Neural progenitor cell (in vitro differentiated cells): ENCODE measurements around the gene PTPRN2. TPM values are rescaled to one million over a fixed set of nuclear protein-coding genes. Genes with fewer than 3 reads are reported as not detected.
"Not testable (repeated sequence)": the region's sequence is repeated elsewhere in the genome, so short reads cannot be mapped to it uniquely, and the experiment has no call there.

Experiments used
- DNase-seq: peaks from one replicate; pipeline ENCODE4 v3.0.0-alpha.2; 2016; ENCODE audit warnings: low spot score
- H2AFZ ChIP-seq: fragments of 200-600 bp; sonication (generic); replicated peaks from 2 replicates; pipeline ENCODE4 v1.6.1; 2016; ENCODE audit warnings: antibody characterized with exemption
- H3F3A ChIP-seq: fragments of 200-600 bp; sonication (generic); 2 replicates; pipeline ENCODE4 v1.6.1; 2016; ENCODE audit warnings: antibody characterized with exemption, low read depth
- H3K27ac ChIP-seq: fragments of 200-600 bp; sonication (generic); 2 replicates; pipeline ENCODE4 v1.5.1; 2016; ENCODE audit warnings: mild to moderate bottlenecking
- H3K27me3 ChIP-seq: fragments of 200-600 bp; sonication (generic); 2 replicates; pipeline ENCODE4 v1.6.1; 2016; ENCODE audit warnings: mild to moderate bottlenecking, moderate library complexity
- H3K36me3 ChIP-seq: fragments of 200-600 bp; sonication (generic); 2 replicates; pipeline ENCODE4 v1.5.1; 2016
- H3K4me1 ChIP-seq: fragments of 200-600 bp; sonication (generic); 2 replicates; pipeline ENCODE4 v1.6.1; 2016; ENCODE audit warnings: mixed run types
- H3K4me2 ChIP-seq: fragments of 200-600 bp; sonication (generic); 2 replicates; pipeline ENCODE4 v1.6.1; 2016
- H3K4me3 ChIP-seq: fragments of 200-600 bp; sonication (generic); 2 replicates; pipeline ENCODE4 v1.5.1; 2016
- H3K79me2 ChIP-seq: fragments of 200-600 bp; sonication (generic); 2 replicates; pipeline ENCODE4 v1.6.1; 2016; ENCODE audit warnings: low read depth
- H3K9ac ChIP-seq: fragments of 200-600 bp; sonication (generic); 2 replicates; pipeline ENCODE4 v1.6.1; 2016
- H3K9me3 ChIP-seq: fragments of 200-600 bp; sonication (generic); 2 replicates; pipeline ENCODE4 v1.5.1; 2016; ENCODE audit warnings: low read depth
- H4K20me1 ChIP-seq: fragments of 200-600 bp; sonication (generic); 2 replicates; pipeline ENCODE4 v1.6.1; 2016; ENCODE audit warnings: low read depth
- H3K27ac Mint-ChIP-seq: 3 replicates; pipeline ENCODE4 v1.8.0; 2021; ENCODE audit warnings: mixed read lengths
- H3K27me3 Mint-ChIP-seq: 2 replicates; pipeline ENCODE4 v1.8.0; 2022; ENCODE audit warnings: low read depth, mild to moderate bottlenecking, inconsistent platforms, moderate library complexity, mixed read lengths; ENCODE audit not compliant: insufficient read depth
- H3K36me3 Mint-ChIP-seq: 3 replicates; pipeline ENCODE4 v1.8.0; 2021; ENCODE audit warnings: mixed read lengths
- H3K4me1 Mint-ChIP-seq: 3 replicates; pipeline ENCODE4 v1.8.0; 2021; ENCODE audit warnings: mixed read lengths
- H3K4me3 Mint-ChIP-seq: 3 replicates; pipeline ENCODE4 v1.8.0; 2021; ENCODE audit warnings: mild to moderate bottlenecking, moderate library complexity, mixed read lengths
- H3K9me3 Mint-ChIP-seq: 3 replicates; pipeline ENCODE4 v1.8.0; 2020; ENCODE audit warnings: mixed read lengths
- CTCF ChIP-seq: fragments of 200-600 bp; sonication (generic); IDR thresholded peaks from 2 replicates; pipeline ENCODE4 v1.5.1; 2017; ENCODE audit warnings: antibody characterized with exemption, mild to moderate bottlenecking
- EZH2 ChIP-seq: fragments of 200-600 bp; sonication (generic); IDR thresholded peaks from 2 replicates; pipeline ENCODE4 v1.6.1; 2017; ENCODE audit warnings: antibody characterized with exemption, mild to moderate bottlenecking, moderate library complexity
- EZH2phosphoT487 ChIP-seq: fragments of 200-600 bp; sonication (generic); IDR thresholded peaks from 2 replicates; pipeline ENCODE4 v1.6.1; 2017; ENCODE audit warnings: antibody characterized with exemption
- total RNA-seq: library from RNA; depleted of rRNA; stranded (reverse); fragments of >200 nt; gene quantifications from 2 replicates; pipeline ENCODE4 v1.2.3, GENCODE V29; 2015; ENCODE audit warnings: low replicate concordance

The PTPRN2 gene
- total RNA-seq, 1 donor from 2014 or later = 3.0 TPM

DNA sequence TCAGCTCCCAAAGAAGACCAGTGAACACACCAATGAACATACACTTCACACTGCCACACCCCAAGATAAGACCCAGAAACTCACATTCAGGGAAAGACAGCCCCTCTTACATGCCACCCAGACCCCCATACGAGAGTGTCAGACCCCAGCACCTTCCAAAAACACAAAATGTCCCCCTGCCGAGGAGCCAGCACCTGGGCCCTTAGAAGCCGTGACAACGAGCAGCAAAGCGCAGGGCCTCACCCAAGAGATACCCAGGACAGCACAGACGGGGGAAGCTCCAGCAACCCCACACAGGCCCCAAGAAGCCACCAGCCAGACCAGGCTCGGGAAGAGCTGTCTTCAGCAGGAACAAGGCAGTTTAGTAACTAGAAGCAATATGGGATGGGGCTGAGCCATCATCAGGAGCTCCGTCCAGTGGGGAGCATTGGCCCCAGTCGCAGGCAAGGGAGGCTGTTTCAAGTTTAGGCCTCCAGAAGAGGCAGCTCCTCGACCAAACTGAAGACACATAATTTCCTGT lies 243.6 kb downstream of the PTPRN2 start:
- Histone ChIP-seq H3F3A (no peaks in the 10 kb centered on the region), H3K4me3 (no peak overlapping the region), H3K4me1 (peaks cover 4% of the 10 kb centered on the region), H4K20me1 (no peaks in the 10 kb centered on the region), H3K27ac (no peak overlapping the region), H3K36me3 (no peaks in the 10 kb centered on the region), H3K9ac (no peak overlapping the region), H3K79me2 (no peaks in the 10 kb centered on the region), H3K27me3 (no peaks in the 10 kb centered on the region), H2AFZ (no peak overlapping the region), H3K4me2 (no peak overlapping the region), H3K9me3 (no peaks in the 10 kb centered on the region)
- TF ChIP-seq CTCF (no peak), EZH2 (no peak), EZH2phosphoT487 (no peak)
- no peaks in the 10 kb centered on the region for H3K36me3 Mint-ChIP-seq
- no peak for DNase-seq
- H3K9me3 Mint-ChIP-seq = peaks cover 30% of the 10 kb centered on the region
- no peak overlapping the region for H3K4me3 Mint-ChIP-seq
- H3K27me3 Mint-ChIP-seq = peaks cover 14% of the 10 kb centered on the region
- peaks cover 5% of the 10 kb centered on the region for H3K4me1 Mint-ChIP-seq
- H3K27ac Mint-ChIP-seq = no peak overlapping the region

GRCh38 chr7:158343526-158343925 lies 244.1 kb downstream of the PTPRN2 start:
- no peak overlapping the region for H3K4me3 Mint-ChIP-seq
- H3K27ac ChIP-seq = no peak overlapping the region
- no peaks in the 10 kb centered on the region for H4K20me1 ChIP-seq
- no peak overlapping the region for H3K4me3 ChIP-seq
- no peaks in the 10 kb centered on the region for H3K27me3 ChIP-seq
- H3K9me3 ChIP-seq = no peaks in the 10 kb centered on the region
- DNase-seq = no peak
- peaks cover 30% of the 10 kb centered on the region for H3K9me3 Mint-ChIP-seq
- no peaks in the 10 kb centered on the region for H3K36me3 ChIP-seq
- H3K79me2 ChIP-seq = no peaks in the 10 kb centered on the region
- no peak overlapping the region for H3K4me2 ChIP-seq
- H3K4me1 Mint-ChIP-seq = peaks cover 5% of the 10 kb centered on the region
- TF ChIP-seq EZH2 (no peak), EZH2phosphoT487 (no peak), CTCF (no peak)
- H3K27me3 Mint-ChIP-seq = peaks cover 14% of the 10 kb centered on the region
- peaks cover 4% of the 10 kb centered on the region for H3K4me1 ChIP-seq
- H3F3A ChIP-seq = no peaks in the 10 kb centered on the region
- H3K27ac Mint-ChIP-seq = no peak overlapping the region
- H2AFZ ChIP-seq = no peak overlapping the region
- no peaks in the 10 kb centered on the region for H3K36me3 Mint-ChIP-seq
- no peak overlapping the region for H3K9ac ChIP-seq

GRCh38 chr7:158341097-158341496 lies 246.5 kb downstream of the PTPRN2 start:
- H3K27ac Mint-ChIP-seq, H3K4me2 ChIP-seq, H3K4me1 ChIP-seq, H3K4me3 ChIP-seq, H3F3A ChIP-seq, H3K79me2 ChIP-seq, H3K27ac ChIP-seq, H3K4me3 Mint-ChIP-seq, H3K27me3 ChIP-seq, H3K36me3 ChIP-seq, H3K4me1 Mint-ChIP-seq, H3K9ac ChIP-seq, DNase-seq, H3K9me3 ChIP-seq, H2AFZ ChIP-seq, H3K36me3 Mint-ChIP-seq, H4K20me1 ChIP-seq: not testable (repeated sequence)
- H3K27me3 Mint-ChIP-seq = peaks cover 18% of the 10 kb centered on the region
- peaks cover 44% of the 10 kb centered on the region for H3K9me3 Mint-ChIP-seq

DNA sequence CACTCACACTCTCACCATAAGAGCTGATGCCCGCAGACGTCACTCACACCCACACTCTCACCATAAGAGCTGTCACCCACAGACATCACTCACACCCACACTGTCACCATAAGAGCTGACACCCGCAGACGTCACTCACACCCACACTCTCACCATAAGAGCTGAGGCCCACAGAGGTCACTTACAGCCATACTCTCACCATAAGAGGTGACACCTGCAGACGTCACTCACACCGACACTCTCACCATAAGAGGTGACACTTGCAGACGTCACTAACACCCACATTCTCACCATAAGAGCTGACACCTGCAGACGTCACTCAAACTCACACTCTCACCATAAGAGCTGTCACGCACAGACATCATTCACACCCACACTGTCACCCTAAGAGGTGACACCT lies 250.7 kb downstream of the PTPRN2 start:
- not testable (repeated sequence) for H2AFZ ChIP-seq, H3K27ac ChIP-seq, H3K4me1 Mint-ChIP-seq, H3K4me2 ChIP-seq, H3K36me3 Mint-ChIP-seq, H3K27me3 ChIP-seq, H3K9me3 ChIP-seq, H3K79me2 ChIP-seq, DNase-seq, H3K36me3 ChIP-seq, H3K9ac ChIP-seq, H3K4me3 ChIP-seq, H3F3A ChIP-seq, H4K20me1 ChIP-seq, H3K4me1 ChIP-seq
- H3K27ac Mint-ChIP-seq = peak overlapping the region; percentile 3
- H3K9me3 Mint-ChIP-seq = peaks cover 51% of the 10 kb centered on the region
- H3K27me3 Mint-ChIP-seq = peaks cover 18% of the 10 kb centered on the region
- peak overlapping the region; percentile 0 for H3K4me3 Mint-ChIP-seq

DNA sequence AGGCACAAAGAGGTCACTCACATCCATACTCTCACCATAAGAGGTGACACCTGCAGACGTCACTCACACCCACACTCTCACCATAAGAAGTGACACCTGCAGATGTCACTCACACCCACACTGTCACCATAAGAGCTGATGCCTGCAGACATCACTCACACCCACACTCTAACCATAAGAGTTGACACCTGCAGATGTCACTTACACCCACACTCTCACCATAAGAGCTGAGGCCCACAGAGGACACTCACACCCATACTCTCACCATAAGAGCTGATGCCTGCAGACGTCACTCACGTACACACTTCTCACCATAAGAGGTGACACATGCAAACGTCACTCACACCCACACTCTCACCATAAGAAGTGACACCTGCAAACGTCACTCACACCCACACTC lies 255.1 kb downstream of the PTPRN2 start:
- H3K4me1 ChIP-seq, H3K27ac ChIP-seq, H3K36me3 Mint-ChIP-seq, H3K9ac ChIP-seq, H3K4me3 Mint-ChIP-seq, H3K4me2 ChIP-seq, H3K27ac Mint-ChIP-seq, H3K27me3 ChIP-seq, H3K9me3 ChIP-seq, H3K79me2 ChIP-seq, H3K36me3 ChIP-seq, H2AFZ ChIP-seq, H4K20me1 ChIP-seq, H3K4me3 ChIP-seq, H3F3A ChIP-seq, DNase-seq: not testable (repeated sequence)
- Mint-ChIP-seq H3K9me3 (peaks cover 36% of the 10 kb centered on the region), H3K4me1 (peaks cover 10% of the 10 kb centered on the region), H3K27me3 (peaks cover 14% of the 10 kb centered on the region)

DNA sequence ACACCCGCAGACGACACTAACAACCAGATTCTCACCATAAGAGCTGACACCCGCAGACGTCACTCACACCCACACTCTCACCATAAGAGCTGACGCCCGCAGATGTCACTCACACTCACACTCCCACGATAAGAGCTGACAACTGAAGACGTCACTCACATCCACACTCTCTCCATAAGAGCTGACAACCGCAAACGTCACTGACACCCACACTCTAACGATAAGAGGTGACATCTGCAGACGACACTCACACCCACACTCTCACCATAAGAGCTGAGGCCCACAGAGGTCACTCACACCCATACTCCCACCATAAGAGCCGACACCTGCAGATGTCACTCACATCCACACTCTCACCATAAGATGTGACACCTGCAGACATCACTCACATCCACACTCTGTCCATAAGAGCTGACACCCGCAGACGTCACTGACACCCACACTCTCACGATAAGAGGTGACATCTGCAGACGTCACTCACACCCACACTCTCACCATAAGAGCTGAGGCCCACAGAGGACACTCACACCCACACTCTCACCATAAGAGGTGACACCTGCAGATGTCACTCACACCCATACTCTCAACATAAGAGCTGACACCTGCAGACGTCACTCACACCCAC lies 255.7 kb downstream of the PTPRN2 start:
- Mint-ChIP-seq H3K4me1 (peaks cover 16% of the 10 kb centered on the region), H3K9me3 (peaks cover 31% of the 10 kb centered on the region), H3K27me3 (peaks cover 16% of the 10 kb centered on the region)
- H4K20me1 ChIP-seq, H3K9me3 ChIP-seq, H2AFZ ChIP-seq, H3K4me1 ChIP-seq, DNase-seq, H3K27ac Mint-ChIP-seq, H3K79me2 ChIP-seq, H3K4me3 ChIP-seq, H3K27me3 ChIP-seq, H3K36me3 ChIP-seq, H3K4me2 ChIP-seq, H3K36me3 Mint-ChIP-seq, H3K9ac ChIP-seq, H3K4me3 Mint-ChIP-seq, H3K27ac ChIP-seq: not testable (repeated sequence)
- H3F3A ChIP-seq = peaks cover 13% of the 10 kb centered on the region
